KG1 (cell line): Measurements from ENCODE around the gene ABCC4.

Experiments
- DNase-seq: peaks from one replicate; lab custom pipeline; 2025; lab: John Stamatoyannopoulos, UW

Gene ABCC4

DNA sequence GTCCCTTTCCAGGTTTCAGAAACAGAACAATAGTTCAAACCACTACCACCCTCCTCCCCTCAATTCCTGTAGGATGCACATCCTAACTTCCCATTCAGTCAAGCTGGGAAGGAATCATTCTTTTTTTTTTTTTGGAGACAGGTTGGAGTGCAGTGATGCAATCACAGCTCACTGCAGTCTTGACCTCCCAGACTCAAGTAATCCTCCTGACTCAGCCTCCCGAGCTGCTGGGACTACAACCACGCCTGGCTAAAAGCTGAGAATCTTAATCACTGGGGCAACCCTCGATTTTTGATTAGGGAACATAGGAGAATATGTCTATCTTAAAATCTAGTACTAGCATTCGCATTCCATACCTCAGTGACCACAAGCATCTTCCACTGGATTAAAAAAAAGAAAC lies 146.2 kb downstream of the ABCC4 start:
- no peak for DNase-seq

DNA sequence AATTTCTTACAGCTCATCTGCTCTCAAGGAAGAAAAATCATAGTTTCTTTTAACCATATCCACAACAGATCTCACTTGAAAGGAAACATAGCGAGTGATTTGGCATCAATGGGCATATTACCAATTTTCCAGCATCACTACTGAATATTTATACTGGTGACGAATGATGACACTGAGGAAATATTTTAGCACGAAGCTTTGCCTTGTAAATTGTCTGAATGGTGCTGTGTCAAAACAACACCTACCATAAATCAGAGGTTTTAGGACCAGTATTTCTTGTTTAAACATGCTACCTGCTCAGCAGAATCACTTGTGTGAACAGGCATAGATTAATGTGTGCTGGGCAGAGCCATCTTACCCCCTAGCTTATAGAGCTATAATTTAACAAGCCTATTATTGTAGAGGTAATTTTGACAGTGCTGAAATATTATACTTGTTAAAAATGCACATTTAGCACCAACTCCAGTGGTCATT lies 146.8 kb downstream of the ABCC4 start:
- no peak for DNase-seq

DNA sequence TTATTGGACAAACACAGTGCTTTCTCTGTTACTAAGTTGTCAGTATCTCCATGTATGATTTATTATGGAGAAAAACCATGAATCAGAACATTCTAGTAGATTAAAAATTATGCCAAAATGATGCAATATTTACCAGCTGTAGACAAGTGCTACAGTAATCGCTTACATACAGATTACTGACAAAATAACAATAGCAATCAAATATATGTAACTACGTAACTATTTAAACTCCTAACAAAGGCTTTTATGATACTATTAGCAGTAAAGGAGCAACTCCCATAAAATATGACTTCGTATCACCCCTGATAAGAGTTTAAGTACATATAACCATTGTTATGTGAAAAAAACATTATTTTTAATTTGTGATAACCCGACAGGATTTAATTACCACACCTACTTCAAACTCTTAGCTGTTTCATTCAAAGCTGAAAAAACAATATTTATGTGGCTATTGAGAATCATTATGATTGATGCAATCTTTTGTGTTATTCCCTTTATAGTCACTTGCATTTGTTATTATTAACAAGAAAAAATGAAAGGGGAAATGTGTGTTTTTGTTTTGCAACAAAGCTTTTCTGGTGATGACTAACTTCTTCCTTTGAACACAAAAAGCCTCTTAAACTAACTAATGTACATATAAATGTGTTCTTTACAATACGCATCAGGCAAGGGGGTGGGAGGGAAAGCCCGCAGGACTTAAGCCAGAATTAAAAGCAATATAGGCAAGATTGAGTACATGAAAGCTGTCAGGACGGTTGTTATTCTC lies 147.4 kb downstream of the ABCC4 start:
- DNase-seq: no peak

DNA sequence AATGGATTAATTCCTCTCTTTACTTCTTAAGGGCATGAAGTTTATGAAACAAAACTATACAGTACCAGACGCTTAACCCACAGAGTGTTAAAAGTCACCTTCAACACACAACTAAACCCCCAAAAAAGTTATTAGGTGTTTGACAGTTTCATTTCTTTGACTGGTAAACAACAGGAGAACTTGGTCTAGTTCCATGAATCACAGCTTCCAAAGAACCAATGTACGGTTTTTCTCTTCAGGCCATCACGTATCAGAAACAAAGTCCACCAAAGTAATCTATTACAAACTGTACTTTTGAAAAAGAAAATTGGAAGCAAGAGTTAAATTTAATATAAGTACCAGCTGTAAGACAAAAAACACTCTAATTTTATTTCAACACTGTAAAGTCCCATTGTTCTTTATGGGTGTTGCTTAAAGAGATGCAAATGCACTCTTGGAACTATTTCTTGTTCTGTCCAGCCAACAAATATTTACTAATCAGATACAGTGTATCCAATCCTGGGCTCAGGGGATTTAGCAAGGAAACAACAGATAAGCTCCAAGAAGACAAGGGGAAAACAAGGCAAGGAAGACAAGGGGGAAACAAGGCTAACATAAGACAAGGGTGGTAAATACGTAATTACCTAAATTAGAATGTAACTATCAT lies 149.2 kb downstream of the ABCC4 start:
- no peak for DNase-seq

DNA sequence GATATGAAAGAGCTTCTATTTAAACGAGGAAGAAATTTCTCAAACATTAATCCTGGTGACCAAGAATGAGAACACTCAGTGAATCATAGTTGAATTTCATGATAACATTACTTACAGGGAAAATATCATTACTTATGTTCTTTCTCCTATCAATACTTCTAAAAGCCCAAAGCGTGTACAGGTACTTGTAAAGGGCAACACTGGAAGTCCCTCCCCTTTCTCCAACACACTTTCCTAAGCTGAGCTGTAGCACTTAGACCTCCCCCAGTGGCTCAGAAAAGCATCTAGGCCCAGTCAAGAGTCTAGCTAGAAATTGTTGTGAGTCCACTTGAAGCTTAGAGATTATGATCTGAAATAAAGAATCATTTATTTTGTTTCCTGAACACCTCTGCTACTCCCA lies 150.7 kb downstream of the ABCC4 start:
- no peak for DNase-seq

DNA sequence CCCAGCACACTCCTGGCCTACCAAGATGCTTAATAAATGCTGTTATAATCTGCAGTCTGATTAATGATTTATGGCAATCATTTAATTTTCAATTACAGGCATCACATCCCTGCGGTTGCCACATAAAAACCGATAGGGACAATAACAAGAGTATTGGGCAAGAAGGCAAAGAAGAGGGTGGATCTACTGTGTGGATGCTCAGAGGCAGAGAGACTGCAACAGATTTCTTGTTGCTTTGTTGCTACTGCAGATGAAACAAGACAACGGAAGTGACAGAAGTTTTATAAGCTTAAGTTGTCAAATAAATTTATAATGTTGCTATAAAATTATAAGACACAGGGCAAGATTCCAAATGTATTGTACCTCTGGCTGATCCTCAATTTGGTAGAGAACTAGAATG lies 154.8 kb downstream of the ABCC4 start:
- DNase-seq: no peak

DNA sequence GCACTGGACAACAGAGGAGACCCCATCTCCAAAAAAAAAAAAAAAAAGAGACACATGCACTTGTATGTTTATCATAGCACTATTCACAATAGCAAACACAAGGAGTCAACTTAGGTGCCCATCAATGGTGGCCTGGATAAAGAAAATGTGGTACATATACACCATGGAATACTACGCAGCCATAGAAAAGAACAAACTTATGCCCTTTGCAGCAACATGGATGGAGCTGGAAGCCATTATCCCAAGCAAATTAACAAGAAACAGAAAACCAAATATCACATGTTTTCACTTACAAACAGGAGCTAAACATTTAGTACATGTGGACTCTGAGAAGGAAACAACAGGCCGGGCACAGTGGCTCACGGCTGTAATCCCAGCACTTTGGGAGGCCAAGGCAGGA lies 155.7 kb downstream of the ABCC4 start:
- DNase-seq: no peak

DNA sequence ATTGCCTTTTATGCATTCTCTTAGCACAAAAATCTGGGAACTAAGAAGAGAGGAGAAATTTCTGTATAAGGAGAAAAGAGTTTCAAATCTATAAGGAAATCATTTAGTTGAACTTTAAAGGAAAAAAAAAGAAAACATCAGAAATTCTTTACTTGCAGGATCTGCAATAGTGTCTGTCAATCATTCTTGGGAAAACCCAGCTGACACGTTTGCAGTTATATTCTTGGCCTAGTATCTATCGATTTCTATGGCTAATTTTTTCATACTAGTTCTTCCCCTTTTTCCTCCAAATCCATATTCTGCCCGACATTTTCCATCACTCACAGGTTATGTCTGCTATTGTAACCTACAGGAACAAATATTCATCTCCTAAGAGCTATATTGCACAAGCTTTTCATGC lies 160.7 kb downstream of the ABCC4 start:
- DNase-seq: no peak

DNA sequence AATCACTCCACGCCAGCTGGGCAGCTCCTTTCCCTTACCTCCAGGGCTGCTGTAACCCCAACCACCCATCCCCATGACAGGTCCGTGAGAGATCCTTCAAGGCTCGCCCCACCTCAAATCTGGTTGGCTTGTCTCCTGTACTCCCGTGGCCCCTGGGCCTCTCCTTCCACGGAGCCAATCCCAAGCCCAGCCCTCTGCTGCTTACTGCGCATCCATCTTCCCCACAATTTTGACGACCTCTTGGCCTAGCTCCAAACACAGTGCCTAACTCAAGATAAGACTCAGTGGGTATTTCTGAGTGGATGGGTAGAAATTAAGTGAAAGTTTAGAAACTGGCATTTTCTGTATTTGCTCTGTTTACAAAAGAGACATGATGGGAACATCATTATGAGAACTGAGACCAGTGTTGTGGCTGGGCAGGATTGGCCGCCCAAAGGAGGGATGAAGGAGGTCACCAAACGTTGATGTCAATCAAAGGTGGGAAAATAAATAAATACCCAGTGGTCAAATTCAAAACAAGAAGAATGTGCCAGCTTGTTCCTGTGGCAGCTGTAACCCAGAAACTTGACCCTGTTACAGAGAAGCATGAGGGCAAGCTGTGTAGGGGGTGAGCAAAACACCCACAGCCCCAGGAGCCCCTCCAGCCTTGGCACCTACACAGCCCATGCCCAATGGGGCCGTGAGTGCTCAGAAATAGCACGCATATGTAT lies 162.2 kb downstream of the ABCC4 start:
- DNase-seq: no peak

DNA sequence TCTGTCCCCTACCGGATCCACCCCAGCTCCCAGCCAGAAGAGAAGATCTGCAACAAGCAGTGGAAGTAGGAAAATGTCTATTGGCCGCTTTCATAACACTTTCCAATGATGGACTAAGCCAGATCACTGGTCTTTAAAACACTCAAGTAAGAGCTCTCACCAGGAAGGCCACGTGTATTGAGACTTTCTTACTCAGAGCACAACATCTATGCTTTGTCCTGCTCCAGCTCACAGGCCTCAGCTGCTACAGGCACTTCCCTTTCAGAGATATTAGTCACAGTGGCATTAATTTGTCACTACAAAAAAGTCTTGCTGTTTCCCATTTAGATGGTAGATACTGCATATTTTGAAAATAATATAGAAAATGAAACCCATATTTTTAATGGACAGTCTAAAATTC lies 164.2 kb downstream of the ABCC4 start:
- DNase-seq: peak; percentile 13

DNA sequence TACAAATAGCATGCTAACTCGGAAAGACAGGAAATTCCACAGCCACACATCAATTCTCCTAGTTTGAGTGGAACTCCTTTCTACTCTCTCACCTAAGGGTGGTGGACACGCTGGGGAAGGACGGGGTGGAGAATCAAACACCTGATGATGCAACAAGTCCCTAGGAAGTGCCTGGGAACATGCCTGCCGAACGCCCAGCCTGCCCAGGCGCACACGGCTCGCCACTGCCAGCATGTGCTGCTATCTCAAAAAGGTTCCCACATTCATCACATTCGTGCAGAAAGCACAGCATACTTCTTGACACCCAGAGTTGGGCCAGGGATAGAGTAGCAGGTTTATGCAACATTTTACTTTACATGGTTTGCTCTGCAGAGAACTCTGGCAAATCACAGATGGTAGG lies 164.6 kb downstream of the ABCC4 start:
- no peak for DNase-seq

DNA sequence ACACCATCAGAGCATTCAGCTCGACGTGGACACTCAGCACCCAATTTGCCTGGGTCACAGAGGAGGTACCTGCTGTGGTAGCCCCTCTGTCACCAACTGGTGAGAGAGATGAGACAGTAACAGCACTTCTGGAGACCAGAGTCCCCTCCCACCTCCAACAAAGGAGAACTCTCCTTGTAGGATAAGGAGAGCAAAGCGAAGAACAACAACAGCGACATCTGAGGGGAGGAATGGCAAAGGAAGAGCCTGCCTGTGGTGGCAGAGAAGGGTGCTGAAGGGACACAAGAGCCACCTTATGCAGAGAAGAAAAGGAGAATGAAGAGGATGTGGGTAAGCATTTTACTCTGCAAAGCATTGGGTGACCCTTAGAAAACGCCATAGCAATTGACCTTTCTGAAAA lies 167.8 kb downstream of the ABCC4 start:
- DNase-seq: no peak

DNA sequence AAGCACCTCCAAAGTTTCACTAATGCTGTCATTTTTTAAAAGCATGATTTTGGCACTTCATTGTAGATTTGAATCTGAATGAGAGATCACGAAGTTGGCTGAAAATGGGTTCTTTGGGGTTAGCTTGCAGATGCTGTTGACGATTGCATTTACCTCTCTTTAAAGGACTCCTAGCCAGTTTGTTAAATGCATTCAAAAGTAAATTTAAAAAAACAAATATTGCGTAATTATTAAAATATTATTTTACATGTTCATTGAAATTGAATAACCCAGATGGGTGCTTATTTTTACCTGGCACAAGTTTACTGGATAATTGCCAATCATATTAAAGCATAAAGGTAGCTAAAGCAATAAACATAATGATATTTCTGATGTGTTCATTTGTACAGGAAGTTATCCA lies 172.2 kb downstream of the ABCC4 start:
- no peak for DNase-seq

DNA sequence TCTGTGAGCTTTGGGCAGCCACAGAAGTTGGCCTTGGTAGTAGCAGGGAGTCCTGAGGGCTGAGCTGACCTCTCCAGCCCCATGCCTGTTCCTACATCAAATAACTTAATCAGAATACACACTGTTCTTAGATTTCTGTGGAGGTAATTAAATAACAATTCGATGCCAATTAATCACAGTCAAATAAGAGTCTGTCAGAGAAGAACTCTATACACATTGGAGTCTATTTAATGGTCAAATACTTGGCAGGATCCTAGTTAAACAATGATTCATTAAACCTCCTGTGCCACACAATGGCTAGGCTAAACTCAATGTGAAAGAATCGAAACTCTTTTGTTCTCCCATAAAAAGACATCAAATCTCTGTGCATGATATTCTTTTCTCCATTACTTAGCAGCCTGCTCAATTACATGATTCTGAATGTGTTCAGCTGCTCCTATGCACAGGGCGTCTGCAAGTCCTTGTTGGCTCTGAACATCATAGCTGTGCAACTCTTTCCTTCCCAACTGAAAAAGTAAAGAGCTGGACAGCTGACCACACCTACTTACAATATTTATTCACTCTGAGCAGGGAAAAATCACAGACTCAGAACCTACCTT lies 173.1 kb downstream of the ABCC4 start:
- DNase-seq: no peak

DNA sequence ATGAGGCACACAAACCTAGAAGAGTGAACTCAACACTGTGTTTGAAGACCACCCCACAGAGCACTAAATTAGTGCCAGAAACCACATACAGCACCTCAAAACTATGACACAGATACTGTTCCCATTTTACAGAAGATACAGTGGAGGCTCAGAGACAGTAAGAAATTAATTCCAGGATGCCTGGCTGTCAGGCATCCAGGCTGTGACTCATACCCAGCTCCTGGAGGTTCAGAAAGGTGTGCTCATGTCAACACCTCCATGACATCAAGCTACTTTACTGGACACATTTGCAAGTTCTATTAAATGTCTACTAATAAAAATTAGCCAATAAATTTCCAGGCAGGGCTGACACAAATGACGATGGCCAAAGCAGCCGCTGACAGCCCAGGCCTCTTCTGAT lies 176.3 kb downstream of the ABCC4 start:
- DNase-seq: no peak

DNA sequence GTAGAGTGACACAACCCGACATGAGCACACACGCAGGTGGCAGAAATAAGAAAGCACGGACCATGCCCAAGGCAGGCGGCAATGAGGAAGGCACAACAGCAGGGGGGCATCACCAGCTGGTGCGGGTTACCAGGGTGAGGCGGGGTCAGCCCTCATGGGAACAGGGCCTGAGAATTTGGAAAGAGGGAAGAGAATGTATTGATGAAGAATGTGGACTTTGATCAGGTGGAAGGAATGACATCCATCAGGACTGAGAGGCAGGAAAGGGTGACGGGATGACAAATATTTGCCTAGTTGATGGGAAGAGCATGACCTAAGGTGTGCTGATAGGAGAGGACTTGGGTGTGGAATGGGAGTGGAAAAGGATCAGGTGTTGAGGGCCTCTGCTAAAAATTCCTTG lies 177.5 kb downstream of the ABCC4 start:
- no peak for DNase-seq

DNA sequence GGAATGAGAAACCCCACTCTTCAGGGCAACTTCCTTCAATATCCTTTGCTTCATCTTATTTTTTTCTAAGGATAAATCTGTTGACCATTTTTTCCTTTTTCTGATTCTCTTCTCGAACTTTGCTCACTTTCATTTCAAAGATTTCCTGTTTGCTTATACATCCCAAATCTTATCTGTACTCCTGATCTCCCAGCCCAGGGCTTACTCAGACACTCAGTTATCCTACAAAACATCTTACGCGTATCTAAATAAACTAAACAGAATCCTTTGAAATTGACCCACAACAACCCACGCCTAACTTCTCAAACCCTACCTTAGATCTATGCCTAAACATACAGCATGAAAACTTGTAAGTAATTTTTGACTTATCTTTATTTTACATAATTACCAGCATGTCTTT lies 179.2 kb downstream of the ABCC4 start:
- no peak for DNase-seq

DNA sequence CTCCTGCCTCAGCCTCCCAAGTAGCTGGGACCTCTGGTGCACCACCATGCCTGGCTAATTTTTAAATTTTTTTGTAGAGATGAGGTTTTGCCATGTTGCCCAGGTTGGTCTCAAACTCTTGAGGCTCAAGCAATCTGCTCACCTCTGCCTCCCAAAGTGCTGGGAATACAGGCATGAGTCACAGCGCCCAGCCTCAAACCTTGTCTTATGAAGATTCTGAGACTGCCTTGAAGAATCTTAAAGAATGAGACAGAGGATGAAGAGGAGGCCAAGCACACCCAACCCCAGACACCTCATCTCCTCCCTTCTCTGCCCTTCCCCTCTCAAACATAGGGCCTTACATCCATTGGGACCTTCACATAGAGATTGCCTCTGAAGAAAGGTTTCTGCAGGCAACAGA lies 179.7 kb downstream of the ABCC4 start:
- DNase-seq: no peak

DNA sequence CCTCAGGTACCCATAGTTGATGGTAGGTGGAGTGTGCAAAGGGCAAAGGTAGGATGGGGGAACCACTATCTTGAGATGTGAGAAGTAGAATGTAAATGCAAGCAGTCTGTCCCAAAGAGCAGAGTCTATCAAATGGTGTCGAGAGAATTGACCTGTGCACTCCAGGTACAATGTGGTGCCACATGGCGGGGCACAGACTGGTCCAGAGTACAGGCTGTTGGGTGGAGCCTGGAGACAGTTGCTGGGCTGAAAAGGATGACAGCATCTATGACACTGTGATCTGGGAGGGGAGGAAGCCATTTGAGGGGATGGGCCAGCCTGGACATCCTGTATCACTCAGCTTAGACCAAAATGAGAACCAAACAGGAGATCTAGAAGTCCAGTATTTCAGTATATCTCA lies 180.6 kb downstream of the ABCC4 start:
- DNase-seq: no peak

DNA sequence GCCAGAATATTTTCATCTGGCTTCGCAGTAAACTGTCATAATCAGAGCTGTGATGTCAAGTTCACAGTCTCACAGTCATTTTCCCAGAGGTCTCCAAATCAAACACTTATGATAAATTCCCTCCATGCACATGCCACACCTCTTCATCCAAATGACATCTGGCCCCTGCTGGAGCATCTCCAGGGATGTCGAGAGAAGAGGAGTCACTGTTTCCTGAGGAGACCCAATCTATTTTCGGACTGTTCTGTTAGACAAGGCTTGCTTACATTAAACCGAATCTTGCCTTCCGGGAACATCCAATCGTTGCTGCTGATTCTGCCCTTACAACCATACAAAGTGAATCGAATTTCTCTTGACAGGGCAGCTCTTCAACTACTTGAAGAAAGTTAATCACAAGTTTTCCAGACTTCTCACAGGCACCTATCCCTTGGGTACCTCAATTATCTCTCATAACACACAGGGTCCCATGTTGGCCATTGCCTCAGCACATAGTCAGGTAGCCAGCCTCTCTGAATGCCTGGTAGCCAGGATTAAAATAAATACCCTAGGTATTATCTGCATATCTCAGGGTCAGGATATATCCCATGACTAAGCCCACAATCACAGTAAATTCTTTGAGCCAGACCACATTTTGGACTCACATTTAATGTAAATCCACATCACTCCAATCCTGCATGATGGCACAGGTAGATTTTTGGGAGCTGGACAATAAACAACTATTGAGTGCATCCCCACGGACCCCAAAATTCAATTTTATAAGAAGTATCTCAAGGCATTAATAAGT lies 182.5 kb downstream of the ABCC4 start:
- no peak for DNase-seq

DNA sequence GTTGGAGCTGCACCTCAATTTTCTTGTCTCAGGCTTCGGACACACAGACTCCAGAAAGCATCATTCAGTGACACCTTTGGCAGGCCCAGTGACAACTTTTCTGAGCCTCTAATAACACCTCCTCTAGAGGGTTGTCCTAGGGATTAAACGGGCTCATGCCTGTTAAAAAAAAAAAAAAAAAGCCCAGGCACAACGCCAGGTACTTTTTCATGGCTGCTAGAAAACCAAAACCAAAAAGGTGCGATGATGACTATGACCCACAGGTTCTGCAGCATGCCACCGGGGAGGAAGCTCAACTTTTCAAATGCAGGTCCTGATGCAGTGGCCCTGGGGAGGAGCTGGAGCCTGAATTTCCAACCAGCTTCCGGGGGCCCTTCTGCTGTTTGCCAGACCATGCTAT lies 184.2 kb downstream of the ABCC4 start:
- no peak for DNase-seq

DNA sequence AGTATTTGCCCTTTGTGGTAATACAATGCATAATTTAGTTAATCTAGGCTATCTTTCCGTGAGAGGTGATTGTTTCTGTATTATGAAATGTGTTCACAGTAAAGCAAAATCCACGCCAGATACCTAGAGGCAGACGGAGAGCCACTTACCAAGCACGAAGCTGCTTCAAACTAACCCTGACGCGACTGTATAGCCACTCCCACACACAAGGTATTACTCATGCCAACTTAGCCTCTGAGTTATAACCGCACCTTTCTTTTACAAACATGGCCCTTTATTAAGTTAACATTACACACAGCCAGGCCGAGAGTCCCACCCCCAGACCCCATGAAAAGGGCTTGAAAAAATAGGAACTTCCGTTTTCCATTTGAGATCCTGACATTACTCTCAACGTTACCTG lies 185.7 kb downstream of the ABCC4 start:
- no peak for DNase-seq
